ENCODE results near the gene CAPN15.

The CAPN15 gene

DNA sequence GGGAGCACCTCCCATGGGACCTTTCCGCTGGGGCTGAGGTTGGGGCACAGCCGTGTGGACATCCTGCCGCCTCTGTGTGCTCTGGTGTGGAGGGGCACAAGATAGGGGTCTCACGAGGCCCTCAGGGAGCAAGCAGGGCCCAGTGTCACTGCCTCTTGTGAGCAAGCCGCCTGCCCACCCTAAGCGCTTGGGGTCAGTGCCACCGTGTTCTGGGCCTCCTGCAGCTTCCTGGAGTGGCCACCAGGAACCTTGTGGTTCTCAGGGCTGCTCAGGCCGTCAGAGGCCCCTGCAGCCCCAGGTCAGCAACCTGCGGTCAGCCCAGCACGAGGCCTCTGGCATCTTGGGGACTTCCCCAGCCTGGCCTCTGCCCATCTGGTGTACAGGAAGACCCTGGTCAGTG, 13.6 kb upstream of the CAPN15 start:
- CTCF ChIA-PET, result no interaction called here

DNA sequence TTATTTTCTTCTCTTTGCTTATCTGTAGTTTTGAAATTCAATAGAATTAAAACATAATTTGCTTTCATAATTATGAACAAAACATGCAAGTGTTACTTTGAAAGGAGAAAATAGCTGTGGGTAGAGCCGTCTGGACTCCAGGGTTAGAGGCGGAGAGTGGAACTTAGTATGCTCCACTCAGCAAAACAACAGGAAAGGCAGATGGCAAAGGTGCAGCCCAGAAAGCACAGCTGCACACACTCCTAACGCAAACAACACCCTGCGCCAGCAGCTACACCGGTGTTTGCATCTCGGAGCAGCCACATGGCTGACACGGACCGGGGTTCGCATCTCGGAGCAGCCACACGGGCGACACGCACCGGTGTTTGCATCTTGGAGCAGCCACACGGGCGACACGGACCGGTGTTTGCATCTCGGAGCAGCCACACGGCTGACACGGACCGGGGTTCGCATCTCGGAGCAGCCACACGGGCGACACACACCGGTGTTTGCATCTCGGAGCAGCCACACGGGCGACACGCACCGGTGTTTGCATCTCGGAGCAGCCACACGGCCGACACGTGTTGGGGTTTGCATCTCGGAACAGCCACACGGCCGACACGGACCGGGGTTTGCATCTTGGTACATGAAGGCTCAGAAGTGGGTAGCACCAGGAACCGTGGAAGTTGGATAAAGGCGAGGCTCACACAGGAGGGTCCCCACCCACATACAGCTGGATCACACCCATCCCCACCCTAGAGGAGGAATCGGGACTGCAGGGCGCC, 12.2 kb upstream of the CAPN15 start:
- ChIA-PET CTCF (no interaction called here), POLR2A (no interaction called here)
- DNase-seq (ENCODE audit: low read depth, low spot score), result no peak

More for the DNA sequence above, 13.6 kb upstream of the CAPN15 start:
- DNase-seq (ENCODE audit: low read depth, low spot score), result no peak
- TF ChIP-seq CTCF (IDR thresholded peaks at IDR 0.05; ENCODE audit: insufficient read depth, low read length, missing control alignments), result no peak
- POLR2A ChIA-PET, result no interaction called here
- no peak overlapping the region for H3K4me3 ChIP-seq (ENCODE audit: low read depth, low read length)

GRCh38 chr16:515939-516226, 11.6 kb upstream of the CAPN15 start:
- TF ChIP-seq CTCF (IDR thresholded peaks at IDR 0.05; ENCODE audit: insufficient read depth, low read length, missing control alignments), result no peak
- no peak for DNase-seq (ENCODE audit: low read depth, low spot score)
- ChIA-PET POLR2A (no interaction called here), CTCF (no interaction called here)
- H3K4me3 ChIP-seq (ENCODE audit: low read depth, low read length), result no peak overlapping the region

More for the DNA sequence above, 12.2 kb upstream of the CAPN15 start:
- no peak overlapping the region for H3K4me3 ChIP-seq (ENCODE audit: low read depth, low read length)
- TF ChIP-seq CTCF (IDR thresholded peaks at IDR 0.05; ENCODE audit: insufficient read depth, low read length, missing control alignments), result no peak

- H3K4me3 ChIP-seq (ENCODE audit: low read depth, low read length), result no peak overlapping the region
- no peak for TF ChIP-seq CTCF (IDR thresholded peaks at IDR 0.05; ENCODE audit: insufficient read depth, low read length, missing control alignments)
- ChIA-PET CTCF (no interaction called here), POLR2A (no interaction called here)
- DNase-seq (ENCODE audit: low read depth, low spot score), result no peak
These were observed 11.2 kb upstream of the CAPN15 start for GRCh38 chr16:516301-516700.

DNA sequence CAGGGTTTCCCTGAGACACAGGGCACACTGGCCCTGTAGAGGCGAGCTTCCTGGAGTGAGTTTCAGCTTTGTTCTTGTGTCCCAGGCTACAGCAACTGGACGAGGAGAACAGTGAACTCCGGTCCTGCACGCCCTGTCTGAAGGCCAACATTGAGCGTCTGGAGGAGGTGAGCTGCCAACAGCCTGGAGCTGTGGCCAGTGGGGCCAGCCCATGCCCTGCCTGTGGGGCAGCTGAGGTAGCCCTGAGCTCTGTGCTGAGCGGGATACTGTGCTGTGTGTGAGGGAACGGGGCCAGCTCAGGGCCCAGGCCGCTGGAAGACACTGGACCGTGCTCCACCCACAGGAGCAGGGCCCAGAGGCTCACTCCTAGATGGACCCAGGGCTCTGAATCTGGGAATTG, 8.7 kb upstream of the CAPN15 start:
- ChIA-PET POLR2A (interaction anchor here (0.6 to 1.3 kb wide), 3 partner anchors 8 to 79 kb away, joined by 3 to 4 read pairs (median 4); partner anchors contain the start of gene CAPN15), CTCF (no interaction called here)
- no peak for DNase-seq (ENCODE audit: low read depth, low spot score)
- TF ChIP-seq CTCF (IDR thresholded peaks at IDR 0.05; ENCODE audit: insufficient read depth, low read length, missing control alignments), result no peak
- H3K4me3 ChIP-seq (ENCODE audit: low read depth, low read length), result no peak overlapping the region

DNA sequence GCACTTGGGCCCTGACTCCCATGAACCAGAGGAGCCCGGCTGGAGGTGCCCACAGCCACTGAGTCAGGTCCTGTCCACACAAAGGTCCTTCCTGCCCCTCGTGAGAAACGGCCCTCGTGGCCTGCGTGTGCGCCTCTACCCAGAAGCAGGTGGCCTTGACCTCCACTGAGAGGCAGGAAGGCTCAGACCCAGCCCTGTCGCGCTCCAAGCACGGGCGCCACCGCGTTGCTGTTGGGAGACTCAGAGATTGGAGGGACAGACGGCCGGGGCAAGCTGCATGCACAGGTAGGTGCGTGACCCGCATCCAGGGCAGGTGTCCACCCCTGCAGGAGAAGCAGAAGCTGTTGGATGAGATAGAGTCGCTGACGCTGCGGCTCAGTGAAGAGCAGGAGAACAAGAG, 8.1 kb upstream of the CAPN15 start:
- no peak overlapping the region for H3K4me3 ChIP-seq (ENCODE audit: low read depth, low read length)
- TF ChIP-seq CTCF (IDR thresholded peaks at IDR 0.05; ENCODE audit: insufficient read depth, low read length, missing control alignments), result no peak
- ChIA-PET POLR2A (interaction anchor here (1.1 kb wide), 1 partner anchor 9 kb away, joined by 4 read pairs; no protein-coding TSS in a partner anchor), CTCF (no interaction called here)
- DNase-seq (ENCODE audit: low read depth, low spot score), result no peak
